Measurements from ENCODE around the gene MYH9. TPM values are rescaled to one million over a fixed set of nuclear protein-coding genes. Genes with fewer than 3 reads are reported as not detected.

Gene MYH9
- total and polyA plus RNA-seq, 4 donors, result 184 to 667 (median 332) TPM

DNA sequence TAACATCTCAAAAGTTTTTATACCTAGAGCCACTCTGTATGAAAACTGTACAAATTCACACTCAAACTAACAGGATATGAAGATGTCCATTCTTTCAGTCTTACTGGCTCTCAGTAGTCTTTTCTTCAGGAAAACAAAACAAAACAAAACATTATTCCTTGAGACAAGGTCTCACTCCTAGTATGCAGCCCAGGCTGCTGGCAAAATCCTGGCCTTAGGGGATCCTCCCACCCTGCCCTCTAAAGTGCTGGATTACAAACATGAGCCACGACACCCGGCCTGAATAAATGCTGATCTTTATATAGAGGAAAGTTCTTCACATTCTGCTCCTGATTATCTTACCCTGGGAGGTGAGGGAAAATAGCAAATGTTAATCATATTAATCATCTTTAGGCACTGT lies 153.6 kb downstream of the MYH9 start:
- TF ChIP-seq CTCF (IDR thresholded peaks at IDR 0.05; ENCODE audit: control extremely low read depth, extremely low read depth), result no peak
- Histone ChIP-seq H3K36me3 (ENCODE audit: control insufficient read depth in 4 of 4, insufficient read depth in 4 of 4, low read length in 4 of 4) (peaks cover 17 to 27% (median 22%) of the 10 kb centered on the region in 4 donors), H3K27ac (ENCODE audit: low read depth in 1 of 2, low read length in 1 of 2) (no peak overlapping the region), H3K9me3 (ENCODE audit: control insufficient read depth in 4 of 4, insufficient read depth in 3 of 4, low read length in 3 of 4) (no peaks in the 10 kb centered on the region), H3K4me1 (ENCODE audit: control insufficient read depth in 5 of 5, insufficient read depth in 5 of 5, low read length in 5 of 5) (peaks cover 12 to 28% (median 17%) of the 10 kb centered on the region in 5 donors), H3K4me3 (no peak overlapping the region), H3K27me3 (ENCODE audit: control insufficient read depth in 3 of 3, insufficient read depth in 3 of 3, low read length in 2 of 3) (no peaks in the 10 kb centered on the region), H3K9ac (ENCODE audit: insufficient read depth in 1 of 2, low read length in 2 of 2) (no peak overlapping the region)
- ATAC-seq (ENCODE audit: insufficient read depth, low FRiP score) (no peak), DNase-seq (no peak)
- 40 to 62% methylated on average over 2 of the region's 2 CpGs for WGBS, 2 donors

DNA sequence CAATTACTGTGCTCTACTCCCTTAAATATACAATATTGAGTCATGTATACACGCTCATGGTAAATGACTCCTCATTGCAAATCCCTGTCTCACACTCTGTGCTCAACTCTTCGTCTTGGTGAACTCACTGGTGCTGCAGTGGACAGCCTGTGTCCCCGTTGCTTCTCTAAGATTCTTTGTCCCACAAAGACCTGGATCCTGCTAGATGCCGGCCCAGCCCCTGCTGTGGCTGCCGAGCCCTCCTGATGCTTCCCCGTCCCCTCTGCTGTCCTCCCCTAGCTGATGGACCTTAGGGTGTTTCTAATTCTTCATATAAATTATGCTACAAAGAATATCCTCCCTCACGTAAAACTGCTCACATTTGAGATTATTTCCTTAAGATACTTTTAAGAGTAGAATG lies 154.0 kb downstream of the MYH9 start:
- DNase-seq, result no peak
- peaks cover 17 to 30% (median 24%) of the 10 kb centered on the region in 4 donors for H3K36me3 ChIP-seq (ENCODE audit: control insufficient read depth in 4 of 4, insufficient read depth in 4 of 4, low read length in 4 of 4)
- no peaks in the 10 kb centered on the region for H3K27me3 ChIP-seq (ENCODE audit: control insufficient read depth in 3 of 3, insufficient read depth in 3 of 3, low read length in 2 of 3)
- no peak for TF ChIP-seq CTCF (IDR thresholded peaks at IDR 0.05; ENCODE audit: control extremely low read depth, extremely low read depth)
- no peak for ATAC-seq (ENCODE audit: insufficient read depth, low FRiP score)
- H3K27ac ChIP-seq (ENCODE audit: low read depth in 1 of 2, low read length in 1 of 2), result no peak overlapping the region
- H3K4me3 ChIP-seq, result no peak overlapping the region
- 89 to 94% methylated on average over 7 of the region's 7 CpGs for WGBS, 2 donors
- peaks cover 12 to 25% (median 17%) of the 10 kb centered on the region in 5 donors for H3K4me1 ChIP-seq (ENCODE audit: control insufficient read depth in 5 of 5, insufficient read depth in 5 of 5, low read length in 5 of 5)
- H3K9me3 ChIP-seq (ENCODE audit: control insufficient read depth in 4 of 4, insufficient read depth in 3 of 4, low read length in 3 of 4), result no peaks in the 10 kb centered on the region
- no peak overlapping the region for H3K9ac ChIP-seq (ENCODE audit: insufficient read depth in 1 of 2, low read length in 2 of 2)

GRCh38 chr22:36232715-36233401 lies 154.9 kb downstream of the MYH9 start:
- peaks cover 17 to 35% (median 26%) of the 10 kb centered on the region in 4 donors for H3K36me3 ChIP-seq (ENCODE audit: control insufficient read depth in 4 of 4, insufficient read depth in 4 of 4, low read length in 4 of 4)
- no peaks in the 10 kb centered on the region for H3K27me3 ChIP-seq (ENCODE audit: control insufficient read depth in 3 of 3, insufficient read depth in 3 of 3, low read length in 2 of 3)
- H3K27ac ChIP-seq (ENCODE audit: low read depth in 1 of 2, low read length in 1 of 2), result no peak overlapping the region
- no peak for DNase-seq
- H3K4me1 ChIP-seq (ENCODE audit: control insufficient read depth in 5 of 5, insufficient read depth in 5 of 5, low read length in 5 of 5), result peaks cover 10 to 16% (median 13%) of the 10 kb centered on the region in 5 donors
- H3K4me3 ChIP-seq, result no peak overlapping the region
- ATAC-seq (ENCODE audit: insufficient read depth, low FRiP score), result no peak
- 70 to 77% methylated on average over 13 of the region's 13 CpGs for WGBS, 2 donors
- no peak overlapping the region for H3K9ac ChIP-seq (ENCODE audit: insufficient read depth in 1 of 2, low read length in 2 of 2)
- no peaks in the 10 kb centered on the region for H3K9me3 ChIP-seq (ENCODE audit: control insufficient read depth in 4 of 4, insufficient read depth in 3 of 4, low read length in 3 of 4)
- no peak for TF ChIP-seq CTCF (IDR thresholded peaks at IDR 0.05; ENCODE audit: control extremely low read depth, extremely low read depth)

Small RNA genes lying within 50 kb of the gene (small RNA-seq; reads per million reads assigned to genes)
- gene MIR6819 (ENCODE audit: low replicate concordance), result not detected

Other genes starting within 250 kb of the MYH9 start
- 10 to 100 TPM; 46.6 to 50.9 TPM for gene APOL3, start 227.2 kb downstream of the MYH9 start, total RNA-seq
- gene APOL3, start 227.2 kb downstream of the MYH9 start, polyA plus RNA-seq, result 10 to 100 TPM; 26.2 to 42.8 TPM
- gene APOL4, start 186.2 kb downstream of the MYH9 start, total RNA-seq, result 10 to 100 TPM in 1 of 2 donors, 1 to 10 TPM in 1; 9.8 to 15.9 TPM
- 1 to 10 TPM; 5.9 to 8.4 TPM for gene APOL4, start 186.2 kb downstream of the MYH9 start, polyA plus RNA-seq
- 10 to 100 TPM; 36.3 to 46.3 TPM for gene APOL2, start 148.4 kb downstream of the MYH9 start, total RNA-seq
- gene APOL2, start 148.4 kb downstream of the MYH9 start, polyA plus RNA-seq, result 10 to 100 TPM; 29.5 to 34.4 TPM
- 10 to 100 TPM; 32.3 to 75.0 TPM for gene APOL1, start 134.8 kb downstream of the MYH9 start, total RNA-seq
- 10 to 100 TPM; 39.6 to 60.8 TPM for gene APOL1, start 134.8 kb downstream of the MYH9 start, polyA plus RNA-seq
- 10 to 100 TPM; 26.8 to 72.0 TPM for gene TXN2, start 93.7 kb upstream of the MYH9 start, total RNA-seq
- gene TXN2, start 93.7 kb upstream of the MYH9 start, polyA plus RNA-seq, result 10 to 100 TPM; 85.8 to 92.2 TPM
- 10 to 100 TPM; 10.8 to 18.0 TPM for gene FOXRED2, start 119.1 kb upstream of the MYH9 start, total RNA-seq
- 1 to 10 TPM; 3.9 to 4.8 TPM for gene FOXRED2, start 119.1 kb upstream of the MYH9 start, polyA plus RNA-seq
- 100 to 1,000 TPM; 123 to 221 TPM for gene EIF3D, start 141.2 kb upstream of the MYH9 start, total RNA-seq
- gene EIF3D, start 141.2 kb upstream of the MYH9 start, polyA plus RNA-seq, result 100 to 1,000 TPM; 171 to 176 TPM

Measured in lung (tissue), 13 donors.